HCT116 (cell line): ENCODE data around the gene MICA. TPM values are rescaled to one million over a fixed set of nuclear protein-coding genes. Genes with fewer than 3 reads are reported as not detected.

Source experiments
- ATAC-seq: fragments of 200-7000 bp; cut with Tn5 transposase; 2 replicates; pipeline ENCODE4 v1.9.1; 2020; ENCODE audit warnings: mild to moderate bottlenecking, moderate library complexity
- BruUV-seq: library from RNA; stranded (reverse); fragments of 400-500 nt; replicated peaks from 2 replicates; lab custom pipeline; 2021; lab: Mats Ljungman, UMichigan
- CTCF ChIA-PET: fragments of 300-600 bp; sonication (Branson Sonifier 250); formaldehyde crosslinking; loops from one replicate; lab custom pipeline; 2021; ENCODE audit warnings: antibody characterized with exemption; lab: Charles Lee
- POLR2A ChIA-PET: fragments of 300-600, 350-600 bp; sonication (Branson Sonifier 250); formaldehyde crosslinking; loops from one replicate; lab custom pipeline; 2021; ENCODE audit warnings: antibody characterized with exemption; lab: Charles Lee
- RAD21 ChIA-PET, 2 experiments: fragments of 300-600 bp; sonication (Branson Sonifier 250); formaldehyde crosslinking; loops; one replicate each; lab custom pipeline; 2023; ENCODE audit warnings: low total read pairs in 2 of 2; ENCODE audit not compliant: uncharacterized antibody in 2 of 2, unreplicated experiment in 2 of 2, low non-redundant PET in 1 of 2; lab: Charles Lee
- DNase-seq: peaks from one replicate; pipeline ENCODE4 v3.0.0-alpha.2; 2010; ENCODE audit warnings: low read depth, low spot score
- H2AFZ ChIP-seq: fragments of 200-600 bp; shearing (Covaris generic), sonication (generic); 2 replicates; pipeline ENCODE4 v1.6.1; 2017; ENCODE audit warnings: low read depth, mixed run types, mixed read lengths, antibody characterized with exemption, low read length; ENCODE audit not compliant: poor library complexity, severe bottlenecking
- H3K27ac ChIP-seq: 2 replicates; pipeline ENCODE4 v1.5.1; 2012; ENCODE audit warnings: low read depth, low read length
- H3K27me3 ChIP-seq: fragments of 200-600 bp; sonication (generic); 2 replicates; pipeline ENCODE4 v1.6.1; 2016; ENCODE audit warnings: mixed run types, low read length, mixed read lengths; ENCODE audit not compliant: insufficient read depth
- H3K36me3 ChIP-seq, 2 experiments: fragments of 200-500 bp in 1 of 2; fragments of 200-600 bp in 1 of 2; sonication (Bioruptor generic) in 1 of 2; sonication (generic) in 1 of 2; 2 replicates each; pipeline versions ENCODE4 v1.5.1 to v1.6.1; 2014 to 2016; ENCODE audit warnings: low read length in 2 of 2, inconsistent platforms in 1 of 2, mixed read lengths in 1 of 2, mixed run types in 1 of 2; ENCODE audit not compliant: insufficient read depth in 2 of 2, control insufficient read depth in 1 of 2
- H3K4me1 ChIP-seq, 2 experiments: fragments of 200-600 bp in 1 of 2; sonication (generic) in 1 of 2; 2 replicates each; pipeline versions ENCODE4 v1.5.1 to v1.6.1; 2012 to 2017; ENCODE audit warnings: low read length in 2 of 2, inconsistent platforms in 1 of 2, mild to moderate bottlenecking in 1 of 2, mixed read lengths in 1 of 2, mixed run types in 1 of 2, moderate library complexity in 1 of 2; ENCODE audit not compliant: insufficient read depth in 2 of 2, control insufficient read depth in 1 of 2
- H3K4me2 ChIP-seq: fragments of 200-600 bp; sonication (generic); 2 replicates; pipeline ENCODE4 v1.6.1; 2017; ENCODE audit warnings: mixed run types, low read length, mixed read lengths
- H3K4me3 ChIP-seq, 2 experiments: fragments of 200-600 bp in 1 of 2; sonication (generic) in 1 of 2; replicated peaks in 1 of 2; 2 replicates each; pipeline ENCODE4 v1.5.1; 2011 to 2016; ENCODE audit warnings: low read length in 2 of 2, control low read depth in 1 of 2, low read depth in 1 of 2, mild to moderate bottlenecking in 1 of 2, mixed read lengths in 1 of 2, mixed run types in 1 of 2
- H3K79me2 ChIP-seq: fragments of 200-600 bp; sonication (generic); 2 replicates; pipeline ENCODE4 v1.6.1; 2017; ENCODE audit warnings: mild to moderate bottlenecking, mixed run types, low read length, moderate library complexity, mixed read lengths; ENCODE audit not compliant: insufficient read depth
- H3K9ac ChIP-seq: fragments of 200-600 bp; sonication (generic); 2 replicates; pipeline ENCODE4 v1.6.1; 2016; ENCODE audit warnings: low read length, mixed read lengths
- H3K9me2 ChIP-seq: fragments of 200-600 bp; sonication (generic), shearing (Covaris generic); 2 replicates; pipeline ENCODE4 v1.6.1; 2017; ENCODE audit warnings: mixed run types, mild to moderate bottlenecking, moderate library complexity; ENCODE audit not compliant: insufficient read depth
- H3K9me3 ChIP-seq, 2 experiments: fragments of 200-500 bp in 1 of 2; fragments of 200-600 bp in 1 of 2; sonication (Bioruptor generic) in 1 of 2; sonication (generic) in 1 of 2; 2 replicates each; pipeline ENCODE4 v1.6.1; 2014 to 2017; ENCODE audit warnings: low read length in 2 of 2, mixed read lengths in 2 of 2, inconsistent platforms in 1 of 2, low read depth in 1 of 2, mild to moderate bottlenecking in 1 of 2, mixed run types in 1 of 2, moderate library complexity in 1 of 2; ENCODE audit not compliant: control insufficient read depth in 1 of 2, insufficient read depth in 1 of 2
- H4K20me1 ChIP-seq: fragments of 200-600 bp; sonication (generic), shearing (Covaris generic); 2 replicates; pipeline ENCODE4 v1.6.1; 2017; ENCODE audit warnings: mixed run types, mild to moderate bottlenecking, moderate library complexity; ENCODE audit not compliant: insufficient read depth
- ATF3 ChIP-seq: IDR thresholded peaks from 2 replicates; pipeline ENCODE4 v1.6.1; 2012
- CBX3 ChIP-seq: IDR thresholded peaks from 2 replicates; pipeline ENCODE4 v1.6.1; 2012; ENCODE audit warnings: low read depth
- CEBPB ChIP-seq: IDR thresholded peaks from 2 replicates; pipeline ENCODE4 v1.6.1; 2012; ENCODE audit warnings: low read depth
- CTCF ChIP-seq, 3 experiments: fragments of 200-600 bp in 1 of 3; sonication (generic) in 1 of 3; IDR thresholded peaks in 2 of 3; conservative IDR thresholded peaks in 1 of 3; 2 replicates each; pipeline ENCODE4 v1.5.1; 2012 to 2017; ENCODE audit warnings: low read depth in 2 of 3, low read length in 2 of 3, antibody characterized with exemption in 1 of 3, borderline replicate concordance in 1 of 3, control low read depth in 1 of 3, mild to moderate bottlenecking in 1 of 3, mixed read lengths in 1 of 3, mixed run types in 1 of 3, moderate library complexity in 1 of 3; ENCODE audit not compliant: insufficient read depth in 1 of 3
- EGR1 ChIP-seq: IDR thresholded peaks from 2 replicates; pipeline ENCODE4 v1.6.1; 2012; ENCODE audit warnings: low read depth
- ELF1 ChIP-seq: IDR thresholded peaks from 2 replicates; pipeline ENCODE4 v1.6.1; 2012; ENCODE audit warnings: low read depth, borderline replicate concordance
- EZH2 ChIP-seq: fragments of 200-600 bp; sonication (generic); IDR thresholded peaks from 2 replicates; pipeline ENCODE4 v1.6.1; 2017; ENCODE audit warnings: antibody characterized with exemption, mixed run types
- EZH2phosphoT487 ChIP-seq: fragments of 200-600 bp; IDR thresholded peaks from 2 replicates; pipeline ENCODE4 v1.6.1; 2018; ENCODE audit warnings: antibody characterized with exemption, borderline replicate concordance
- FOSL1 ChIP-seq: IDR thresholded peaks from 2 replicates; pipeline ENCODE4 v1.6.1; 2012; ENCODE audit warnings: low read depth
- JUND ChIP-seq: IDR thresholded peaks from 2 replicates; pipeline ENCODE4 v1.6.1; 2012
- POLR2A ChIP-seq: IDR thresholded peaks from 2 replicates; pipeline ENCODE4 v1.7.0; 2011; ENCODE audit warnings: borderline replicate concordance; ENCODE audit not compliant: insufficient read depth, insufficient read length; ENCODE audit errors: extremely low read depth
- POLR2AphosphoS5 ChIP-seq: IDR thresholded peaks from 2 replicates; pipeline ENCODE4 v1.6.1; 2011; ENCODE audit warnings: mild to moderate bottlenecking, low read depth, low read length, moderate library complexity
- RAD21 ChIP-seq: IDR thresholded peaks from 2 replicates; pipeline ENCODE4 v1.6.1; 2012; ENCODE audit warnings: low read depth, mild to moderate bottlenecking
- SIN3A ChIP-seq: IDR thresholded peaks from 2 replicates; pipeline ENCODE4 v1.6.1; 2012; ENCODE audit warnings: low read depth
- SP1 ChIP-seq: IDR thresholded peaks from 2 replicates; pipeline ENCODE4 v1.6.1; 2012; ENCODE audit warnings: low read depth
- SRF ChIP-seq: IDR thresholded peaks from 2 replicates; pipeline ENCODE4 v1.6.1; 2012; ENCODE audit warnings: low read depth
- TCF7L2 ChIP-seq: IDR thresholded peaks from 2 replicates; pipeline ENCODE4 v1.7.0; 2011; ENCODE audit warnings: borderline replicate concordance, inconsistent platforms; ENCODE audit not compliant: insufficient read depth, insufficient read length; ENCODE audit errors: extremely low read depth
- YY1 ChIP-seq: IDR thresholded peaks from 2 replicates; pipeline ENCODE4 v1.6.1; 2011; ENCODE audit warnings: low read length, low read depth, moderate library complexity, mild to moderate bottlenecking; ENCODE audit not compliant: insufficient replicate concordance; ENCODE audit errors: extremely low read depth
- ZFX ChIP-seq: fragments of 450-650 bp; IDR thresholded peaks from 2 replicates; pipeline ENCODE4 v1.6.1; 2017
- ZNF274 ChIP-seq: fragments of 200-500 bp; sonication (Bioruptor generic); IDR thresholded peaks from 2 replicates; pipeline ENCODE4 v1.6.1; 2014; ENCODE audit warnings: mild to moderate bottlenecking, low read depth, low read length, inconsistent platforms
- intact Hi-C: fragments of 100-400 bp; cut with micrococcal nuclease; formaldehyde crosslinking; loops from 2 replicates; pipeline ENCODE4 v1.10.0; 2022
- total RNA-seq: library from RNA; stranded (reverse); gene quantifications from one replicate; pipeline ENCODE4 v1.2.1, GENCODE V29; 2021; ENCODE audit not compliant: unreplicated experiment
- TF ChIP-seq, protein P1 (sequence below): IDR thresholded peaks from 2 replicates; pipeline ENCODE4 v1.6.1; 2012
- TF ChIP-seq, protein P2 (sequence below): IDR thresholded peaks from 2 replicates; pipeline ENCODE4 v1.6.1; 2011; ENCODE audit warnings: mild to moderate bottlenecking, low read length, moderate library complexity; ENCODE audit not compliant: insufficient replicate concordance; ENCODE audit errors: extremely low read depth

MICA gene
- total RNA-seq, 1 experiment from 2014 or later, result 24.1 TPM

GRCh38 chr6:31366693-31367470 is 36.5 kb upstream of the MICA start:
- Histone ChIP-seq H3K4me2 (peak overlapping the region; percentile 95), H3K4me1 (peaks cover 0 to 18% of the 10 kb centered on the region in 2 experiments; a peak in 1 of 4 replicates), H2AFZ (peak overlapping the region; percentile 85), H3K4me3 (peak overlapping the region; percentile 41 to 59), H3K27ac (no peak overlapping the region), H3K27me3 (no peaks in the 10 kb centered on the region), H3K9me3 (no peaks in the 10 kb centered on the region), H3K79me2 (no peaks in the 10 kb centered on the region), H3K9ac (no peak overlapping the region), H4K20me1 (no peaks in the 10 kb centered on the region), H3K9me2 (no peaks in the 10 kb centered on the region), H3K36me3 (no peaks in the 10 kb centered on the region)
- POLR2A ChIA-PET, result interaction anchor here (0.9 to 2.9 kb wide), 4 partner anchors 13 to 551 kb away, joined by 3 to 16 read pairs (median 3); no protein-coding TSS in a partner anchor
- DNase-seq, result peak; percentile 87
- BruUV-seq, result no TSS peak
- CTCF ChIA-PET, result interaction anchor here (0.6 to 4.8 kb wide), 30 partner anchors 9 to 688 kb away, joined by 3 to 61 read pairs (median 4); partner anchors contain the start of genes MCCD1, PSORS1C2 and TCF19
- intact Hi-C loops, result loop anchor here (1.0 to 5.0 kb wide), 3 partner anchors 95 to 230 kb away; partner anchors contain the start of gene HLA-C
- RAD21 ChIA-PET, result interaction anchor here (0.6 to 3.3 kb wide), 5 partner anchors 136 to 170 kb away, joined by 3 to 13 read pairs (median 5); no protein-coding TSS in a partner anchor
- ATAC-seq, result peak; percentile 99
- TF ChIP-seq ZNF274, result no peak
- no peak for TF ChIP-seq POLR2AphosphoS5
- TF ChIP-seq CEBPB, result no peak
- no peak for TF ChIP-seq ZFX
- TF ChIP-seq SRF, result no peak
- no peak for TF ChIP-seq ATF3
- TF ChIP-seq EZH2, result no peak
- TF ChIP-seq, protein P1, sequence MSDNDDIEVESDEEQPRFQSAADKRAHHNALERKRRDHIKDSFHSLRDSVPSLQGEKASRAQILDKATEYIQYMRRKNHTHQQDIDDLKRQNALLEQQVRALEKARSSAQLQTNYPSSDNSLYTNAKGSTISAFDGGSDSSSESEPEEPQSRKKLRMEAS, result no peak
- no peak for TF ChIP-seq SIN3A
- TF ChIP-seq RAD21, result peak; percentile 98
- TF ChIP-seq TCF7L2, result peak; percentile 67
- no peak for TF ChIP-seq FOSL1
- TF ChIP-seq ELF1, result no peak
- TF ChIP-seq JUND, result no peak
- TF ChIP-seq CTCF (IDR thresholded peaks at IDR 0.05 in 2 of 3, conservative IDR thresholded peaks at IDR 0.05 in 1 of 3; ENCODE audit: borderline replicate concordance in 1 of 3, insufficient read depth in 1 of 3, low read depth in 2 of 3, low read length in 2 of 3), result peak; percentile 88 to 93 (median 91)
- no peak for TF ChIP-seq CBX3
- TF ChIP-seq EZH2phosphoT487, result no peak
- TF ChIP-seq, protein P2, sequence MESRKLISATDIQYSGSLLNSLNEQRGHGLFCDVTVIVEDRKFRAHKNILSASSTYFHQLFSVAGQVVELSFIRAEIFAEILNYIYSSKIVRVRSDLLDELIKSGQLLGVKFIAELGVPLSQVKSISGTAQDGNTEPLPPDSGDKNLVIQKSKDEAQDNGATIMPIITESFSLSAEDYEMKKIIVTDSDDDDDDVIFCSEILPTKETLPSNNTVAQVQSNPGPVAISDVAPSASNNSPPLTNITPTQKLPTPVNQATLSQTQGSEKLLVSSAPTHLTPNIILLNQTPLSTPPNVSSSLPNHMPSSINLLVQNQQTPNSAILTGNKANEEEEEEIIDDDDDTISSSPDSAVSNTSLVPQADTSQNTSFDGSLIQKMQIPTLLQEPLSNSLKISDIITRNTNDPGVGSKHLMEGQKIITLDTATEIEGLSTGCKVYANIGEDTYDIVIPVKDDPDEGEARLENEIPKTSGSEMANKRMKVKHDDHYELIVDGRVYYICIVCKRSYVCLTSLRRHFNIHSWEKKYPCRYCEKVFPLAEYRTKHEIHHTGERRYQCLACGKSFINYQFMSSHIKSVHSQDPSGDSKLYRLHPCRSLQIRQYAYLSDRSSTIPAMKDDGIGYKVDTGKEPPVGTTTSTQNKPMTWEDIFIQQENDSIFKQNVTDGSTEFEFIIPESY, result no peak
- TF ChIP-seq SP1, result no peak
- TF ChIP-seq EGR1, result no peak
- TF ChIP-seq YY1, result peak; percentile 16
- TF ChIP-seq POLR2A, result no peak
